Effector memory CD4-positive, alpha-beta T cell (primary cell): ENCODE results near the gene ZBTB7C.
"Not testable (repeated sequence)": the region's sequence is repeated elsewhere in the genome, so short reads cannot be mapped to it uniquely, and the experiment has no call there.

Source experiments
- DNase-seq, 3 donors: peaks; one replicate each; pipeline ENCODE4 v3.0.0-alpha.2; 2020
- H3K27ac ChIP-seq: 2 replicates; pipeline ENCODE4 v1.7.0; 2013; ENCODE audit warnings: mild to moderate bottlenecking, low read length, moderate library complexity; ENCODE audit not compliant: insufficient read depth, poor library complexity, severe bottlenecking
- H3K27me3 ChIP-seq: replicated peaks from 2 replicates; pipeline ENCODE4 v1.7.0; 2013; ENCODE audit warnings: mild to moderate bottlenecking, low read length; ENCODE audit not compliant: insufficient read depth, control insufficient read depth, poor library complexity, severe bottlenecking
- H3K36me3 ChIP-seq: 2 replicates; pipeline ENCODE4 v1.7.0; 2013; ENCODE audit warnings: mild to moderate bottlenecking, low read length, moderate library complexity; ENCODE audit not compliant: control insufficient read depth, insufficient read depth
- H3K4me1 ChIP-seq: 2 replicates; pipeline ENCODE4 v1.7.0; 2013; ENCODE audit warnings: low read length, mild to moderate bottlenecking; ENCODE audit not compliant: control insufficient read depth, insufficient read depth, poor library complexity, severe bottlenecking
- H3K4me3 ChIP-seq: 2 replicates; pipeline ENCODE4 v1.7.0; 2013; ENCODE audit warnings: low read length, low read depth, mild to moderate bottlenecking; ENCODE audit not compliant: insufficient read depth, poor library complexity, severe bottlenecking
- H3K9me3 ChIP-seq: 2 replicates; pipeline ENCODE4 v1.7.0; 2013; ENCODE audit warnings: mild to moderate bottlenecking, low read length, moderate library complexity; ENCODE audit not compliant: control insufficient read depth

ZBTB7C gene

GRCh38 chr18:48293954-48294898 lies 115.0 kb downstream of the ZBTB7C start:
- no peaks in the 10 kb centered on the region for H3K9me3 ChIP-seq
- no peaks in the 10 kb centered on the region for H3K4me1 ChIP-seq
- no peaks in the 10 kb centered on the region for H3K36me3 ChIP-seq
- no peak for DNase-seq
- no peak overlapping the region for H3K27ac ChIP-seq
- H3K4me3 ChIP-seq: no peak overlapping the region
- no peaks in the 10 kb centered on the region for H3K27me3 ChIP-seq

DNA sequence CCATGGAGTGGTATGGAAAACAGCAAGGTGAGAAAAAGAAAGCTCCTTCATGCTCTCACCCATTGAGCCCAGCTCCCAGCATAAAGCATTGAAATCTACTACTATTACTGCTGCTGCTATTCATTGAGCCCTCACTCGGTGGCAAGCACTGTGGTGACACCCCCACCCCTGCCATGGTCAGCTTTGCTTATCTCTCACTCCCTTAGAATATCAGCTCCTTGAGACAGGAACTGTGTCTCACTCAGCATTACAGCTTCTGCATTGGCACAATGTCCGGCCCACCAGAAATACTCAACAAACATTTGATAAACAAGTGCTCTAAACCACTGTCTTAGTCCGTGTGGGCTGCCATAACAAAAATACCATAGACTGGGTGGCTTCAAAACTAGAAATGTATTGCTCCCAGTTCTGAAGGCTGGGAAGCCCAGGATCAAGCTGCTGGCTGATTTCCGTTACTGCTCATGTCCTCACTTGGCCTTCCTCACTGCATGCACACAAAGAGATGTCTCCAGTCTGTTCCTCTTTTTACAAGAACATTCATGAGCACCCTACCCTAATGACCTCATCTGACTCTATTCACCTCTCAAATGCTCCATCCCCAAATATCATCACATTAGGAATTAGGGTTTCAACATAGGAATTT lies 116.3 kb downstream of the ZBTB7C start:
- H3K4me1 ChIP-seq: no peaks in the 10 kb centered on the region
- H3K36me3 ChIP-seq: no peaks in the 10 kb centered on the region
- H3K27ac ChIP-seq: no peak overlapping the region
- no peaks in the 10 kb centered on the region for H3K27me3 ChIP-seq
- H3K4me3 ChIP-seq: no peak overlapping the region
- no peaks in the 10 kb centered on the region for H3K9me3 ChIP-seq
- no peak for DNase-seq

DNA sequence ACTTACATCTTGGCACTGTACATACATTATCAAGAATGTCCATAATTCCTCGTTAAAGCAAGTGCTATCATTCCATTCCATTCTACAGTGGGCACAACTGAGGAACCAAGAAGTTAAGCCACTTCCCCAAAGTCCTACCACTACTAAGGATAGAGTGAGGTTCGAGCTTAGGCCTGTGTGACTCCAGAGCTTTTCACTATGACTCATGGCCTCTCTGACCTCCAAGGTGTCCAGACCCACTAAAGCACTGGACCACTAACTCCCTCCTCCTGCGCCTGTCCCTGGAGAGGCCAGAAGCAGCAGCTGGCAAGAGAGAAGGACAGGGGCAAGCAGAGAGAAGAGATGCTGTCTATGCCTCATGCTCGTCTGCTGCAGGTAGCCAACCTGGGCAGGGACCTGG lies 117.0 kb downstream of the ZBTB7C start:
- H3K36me3 ChIP-seq: no peaks in the 10 kb centered on the region
- H3K4me3 ChIP-seq: no peak overlapping the region
- no peaks in the 10 kb centered on the region for H3K9me3 ChIP-seq
- H3K27me3 ChIP-seq: no peaks in the 10 kb centered on the region
- no peaks in the 10 kb centered on the region for H3K4me1 ChIP-seq
- no peak overlapping the region for H3K27ac ChIP-seq
- no peak for DNase-seq

DNA sequence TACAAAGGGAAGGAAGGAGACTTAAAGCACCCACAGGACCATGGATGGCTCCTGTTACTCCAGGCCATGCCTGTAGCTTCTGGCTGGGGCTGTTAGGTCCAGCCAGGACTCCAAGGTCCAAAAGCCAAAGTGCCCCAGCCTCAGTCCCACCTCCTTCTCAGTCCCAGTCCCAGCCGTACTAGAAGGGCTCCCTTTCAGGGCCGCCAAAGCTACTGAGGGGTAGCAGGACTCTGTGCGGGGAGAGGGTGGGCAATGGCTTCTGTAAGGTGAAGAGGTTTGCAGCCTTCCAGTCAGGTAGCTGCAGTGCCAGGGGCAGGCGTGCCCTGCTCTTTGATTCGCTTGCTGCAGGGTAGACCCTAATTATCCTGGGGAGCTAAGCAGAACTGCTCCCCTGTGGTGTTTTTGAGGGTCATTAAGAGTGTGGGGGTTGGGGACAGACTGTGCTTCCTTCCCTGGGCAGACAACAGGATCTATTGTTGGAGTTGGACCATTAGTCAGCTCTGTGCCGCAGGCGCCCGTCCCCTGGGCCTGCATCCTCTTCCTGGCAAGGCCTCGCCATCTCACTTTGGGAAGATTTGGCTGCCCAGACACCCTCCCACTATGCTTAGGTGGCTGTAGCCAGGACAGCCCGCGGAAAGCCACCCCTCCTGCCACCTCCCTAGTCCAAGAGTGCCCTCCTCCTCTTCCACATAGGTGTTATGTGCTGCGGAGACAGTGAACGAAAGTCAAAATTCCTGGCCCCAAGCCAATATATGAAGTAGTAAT lies 118.8 kb downstream of the ZBTB7C start:
- H3K36me3 ChIP-seq: no peaks in the 10 kb centered on the region
- no peak overlapping the region for H3K4me3 ChIP-seq
- DNase-seq: no peak

GRCh38 chr18:48284743-48285142 lies 124.4 kb downstream of the ZBTB7C start:
- Histone ChIP-seq H3K27me3 (no peaks in the 10 kb centered on the region), H3K4me3 (no peak overlapping the region), H3K36me3 (no peaks in the 10 kb centered on the region), H3K9me3 (no peaks in the 10 kb centered on the region), H3K27ac (no peak overlapping the region), H3K4me1 (no peaks in the 10 kb centered on the region)
- no peak for DNase-seq

More for the DNA sequence above, 118.8 kb downstream of the ZBTB7C start:
- H3K27me3 ChIP-seq: no peaks in the 10 kb centered on the region
- no peak overlapping the region for H3K27ac ChIP-seq
- no peaks in the 10 kb centered on the region for H3K9me3 ChIP-seq
- H3K4me1 ChIP-seq: no peaks in the 10 kb centered on the region

- not testable (repeated sequence) for H3K9me3 ChIP-seq, H3K4me1 ChIP-seq, H3K27me3 ChIP-seq, H3K36me3 ChIP-seq, H3K27ac ChIP-seq, DNase-seq, H3K4me3 ChIP-seq
Observed at GRCh38 chr18:48284011-48284410, 125.2 kb downstream of the ZBTB7C start.

- not testable (repeated sequence) for H3K27ac ChIP-seq, H3K4me1 ChIP-seq, H3K9me3 ChIP-seq, H3K36me3 ChIP-seq, H3K27me3 ChIP-seq, DNase-seq, H3K4me3 ChIP-seq
Observed at GRCh38 chr18:48281460-48281859, 127.7 kb downstream of the ZBTB7C start.

- H3K36me3 ChIP-seq: no peaks in the 10 kb centered on the region
- H3K9me3 ChIP-seq: no peaks in the 10 kb centered on the region
- DNase-seq: no peak
- H3K4me1 ChIP-seq: no peaks in the 10 kb centered on the region
- H3K27me3 ChIP-seq: no peaks in the 10 kb centered on the region
- H3K4me3 ChIP-seq: no peak overlapping the region
- no peak overlapping the region for H3K27ac ChIP-seq
Observed at GRCh38 chr18:48279312-48279711, 129.9 kb downstream of the ZBTB7C start.

DNA sequence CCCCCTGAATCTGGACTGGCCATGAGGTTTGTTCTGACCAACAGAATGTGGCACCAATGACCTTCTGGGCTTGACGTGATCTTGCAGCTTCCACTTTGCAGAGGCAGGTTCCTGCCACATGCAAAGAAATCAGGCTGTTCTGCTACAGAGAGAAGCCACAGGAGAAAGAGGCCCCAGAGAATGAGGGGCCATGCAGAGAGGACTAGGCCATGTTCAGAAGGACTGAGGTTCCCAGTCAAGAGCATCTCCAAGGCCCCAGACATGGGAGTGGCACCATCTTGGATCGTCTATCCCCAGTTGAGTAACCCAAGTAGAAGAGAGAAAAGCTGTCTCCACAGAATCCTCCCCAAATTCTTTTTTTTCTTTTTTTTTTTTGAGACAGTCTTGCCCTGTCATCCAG lies 131.1 kb downstream of the ZBTB7C start:
- no peaks in the 10 kb centered on the region for H3K36me3 ChIP-seq
- no peak overlapping the region for H3K27ac ChIP-seq
- no peaks in the 10 kb centered on the region for H3K9me3 ChIP-seq
- no peaks in the 10 kb centered on the region for H3K4me1 ChIP-seq
- H3K27me3 ChIP-seq: no peaks in the 10 kb centered on the region
- H3K4me3 ChIP-seq: no peak overlapping the region
- DNase-seq: no peak

- no peak for DNase-seq
- Histone ChIP-seq H3K9me3 (no peaks in the 10 kb centered on the region), H3K4me1 (no peaks in the 10 kb centered on the region), H3K27me3 (no peaks in the 10 kb centered on the region), H3K27ac (no peak overlapping the region), H3K4me3 (no peak overlapping the region), H3K36me3 (no peaks in the 10 kb centered on the region)
Observed at GRCh38 chr18:48274301-48274700, 134.9 kb downstream of the ZBTB7C start.
